SK-N-SH treated with all-trans-retinoic acid at 6 μM for 48 hours (cell line): Measurements from ENCODE around the gene YDJC.

Source experiments
- ATAC-seq: fragments of 200-7000 bp; cut with Tn5 transposase; 3 replicates; pipeline ENCODE4 v1.9.1; 2020; ENCODE audit warnings: mild to moderate bottlenecking, moderate library complexity
- ARNTL ChIP-seq: fragments of 450-650 bp; formaldehyde crosslinking; IDR thresholded peaks from 2 replicates; pipeline ENCODE4 v1.5.0; 2020; ENCODE audit warnings: low read depth, mild to moderate bottlenecking, moderate library complexity, borderline replicate concordance
- BACH2 ChIP-seq: fragments of 250-450 bp; sonication (Bioruptor Pico); IDR thresholded peaks from 2 replicates; pipeline ENCODE4 v1.9.0; 2021; ENCODE audit warnings: mild to moderate bottlenecking, borderline replicate concordance
- CSDC2 ChIP-seq: fragments of 250-450 bp; sonication (Bioruptor Pico); IDR thresholded peaks from 2 replicates; pipeline ENCODE4 v1.5.0; 2020; ENCODE audit warnings: mild to moderate bottlenecking, moderate library complexity
- CSRNP3 ChIP-seq: fragments of 250-450 bp; sonication (Bioruptor Pico); IDR thresholded peaks from 2 replicates; pipeline ENCODE4 v1.5.1; 2021; ENCODE audit warnings: mild to moderate bottlenecking, moderate library complexity
- ESRRG ChIP-seq: fragments of 250-450 bp; sonication (Bioruptor Pico); IDR thresholded peaks from 2 replicates; pipeline ENCODE4 v1.6.1; 2021; ENCODE audit warnings: mild to moderate bottlenecking
- ISL1 ChIP-seq: fragments of 250-450 bp; sonication (Bioruptor Pico); IDR thresholded peaks from 2 replicates; pipeline ENCODE4 v2.1.2; 2022; ENCODE audit warnings: mild to moderate bottlenecking, moderate library complexity
- OSR1 ChIP-seq: fragments of 250-450 bp; sonication (Bioruptor Pico); IDR thresholded peaks from 2 replicates; pipeline ENCODE4 v1.8.0; 2022; ENCODE audit warnings: moderate library complexity, mild to moderate bottlenecking, inconsistent platforms
- PPARA ChIP-seq: fragments of 250-450 bp; sonication (Bioruptor Pico); IDR thresholded peaks from 2 replicates; pipeline ENCODE4 v1.5.0; 2020; ENCODE audit warnings: mild to moderate bottlenecking, borderline replicate concordance
- RARB ChIP-seq: fragments of 250-450 bp; sonication (Bioruptor Pico); IDR thresholded peaks from 2 replicates; pipeline ENCODE4 v1.8.0; 2021; ENCODE audit warnings: mild to moderate bottlenecking, moderate library complexity
- SNAI2 ChIP-seq: fragments of 250-450 bp; sonication (Bioruptor Pico); IDR thresholded peaks from 2 replicates; pipeline ENCODE4 v1.5.0; 2020; ENCODE audit warnings: mild to moderate bottlenecking, moderate library complexity
- TCF4 ChIP-seq: fragments of 250-450 bp; sonication (Bioruptor Pico); IDR thresholded peaks from 2 replicates; pipeline ENCODE4 v1.8.0; 2021; ENCODE audit warnings: mild to moderate bottlenecking, moderate library complexity, borderline replicate concordance
- TOX ChIP-seq: fragments of 250-450 bp; sonication (Bioruptor Pico); IDR thresholded peaks from 2 replicates; pipeline ENCODE4 v1.8.0; 2021; ENCODE audit warnings: mild to moderate bottlenecking, moderate library complexity, borderline replicate concordance
- TSHZ2 ChIP-seq: fragments of 250-450 bp; sonication (Bioruptor Pico); IDR thresholded peaks from 2 replicates; pipeline ENCODE4 v1.5.0; 2020; ENCODE audit warnings: mild to moderate bottlenecking, moderate library complexity
- ZC3H10 ChIP-seq: fragments of 250-450 bp; sonication (Bioruptor Pico); IDR thresholded peaks from 2 replicates; pipeline ENCODE4 v1.5.1; 2021; ENCODE audit warnings: mild to moderate bottlenecking, moderate library complexity
- ZFP3 ChIP-seq: fragments of 250-450 bp; sonication (Bioruptor Pico); IDR thresholded peaks from 2 replicates; pipeline ENCODE4 v1.5.0; 2020; ENCODE audit warnings: mild to moderate bottlenecking, moderate library complexity
- ZNF565 ChIP-seq: fragments of 450-650 bp; formaldehyde crosslinking; conservative IDR thresholded peaks from 2 replicates; pipeline ENCODE4 v1.5.0; 2020; ENCODE audit warnings: low read depth, mild to moderate bottlenecking, moderate library complexity
- ZNF70 ChIP-seq: fragments of 450-650 bp; formaldehyde crosslinking; IDR thresholded peaks from 2 replicates; pipeline ENCODE4 v1.5.0; 2020; ENCODE audit warnings: mild to moderate bottlenecking, moderate library complexity
- ZNF8 ChIP-seq: fragments of 450-650 bp; formaldehyde crosslinking; IDR thresholded peaks from 2 replicates; pipeline ENCODE4 v1.5.0; 2020; ENCODE audit warnings: mild to moderate bottlenecking, moderate library complexity
- TF ChIP-seq, protein P1 (sequence below): fragments of 250-450 bp; sonication (Bioruptor Pico); IDR thresholded peaks from 2 replicates; pipeline ENCODE4 v1.8.0; 2021; ENCODE audit warnings: low read depth, mild to moderate bottlenecking, moderate library complexity, borderline replicate concordance
- TF ChIP-seq, protein P2 (sequence below): fragments of 250-450 bp; sonication (Bioruptor Pico); IDR thresholded peaks from 2 replicates; pipeline ENCODE4 v1.5.1; 2020; ENCODE audit warnings: low read depth, mild to moderate bottlenecking, moderate library complexity

The YDJC gene

GRCh38 chr22:21631025-21631424, 1.2 kb upstream of the YDJC start:
- ATAC-seq, result no peak
- no peak for TF ChIP-seq ESRRG (CRISPR knock-in tag)
- TF ChIP-seq ZNF8 (CRISPR knock-in tag), result no peak
- no peak for TF ChIP-seq TCF4
- TF ChIP-seq PPARA (CRISPR knock-in tag), result no peak
- TF ChIP-seq, protein P1, sequence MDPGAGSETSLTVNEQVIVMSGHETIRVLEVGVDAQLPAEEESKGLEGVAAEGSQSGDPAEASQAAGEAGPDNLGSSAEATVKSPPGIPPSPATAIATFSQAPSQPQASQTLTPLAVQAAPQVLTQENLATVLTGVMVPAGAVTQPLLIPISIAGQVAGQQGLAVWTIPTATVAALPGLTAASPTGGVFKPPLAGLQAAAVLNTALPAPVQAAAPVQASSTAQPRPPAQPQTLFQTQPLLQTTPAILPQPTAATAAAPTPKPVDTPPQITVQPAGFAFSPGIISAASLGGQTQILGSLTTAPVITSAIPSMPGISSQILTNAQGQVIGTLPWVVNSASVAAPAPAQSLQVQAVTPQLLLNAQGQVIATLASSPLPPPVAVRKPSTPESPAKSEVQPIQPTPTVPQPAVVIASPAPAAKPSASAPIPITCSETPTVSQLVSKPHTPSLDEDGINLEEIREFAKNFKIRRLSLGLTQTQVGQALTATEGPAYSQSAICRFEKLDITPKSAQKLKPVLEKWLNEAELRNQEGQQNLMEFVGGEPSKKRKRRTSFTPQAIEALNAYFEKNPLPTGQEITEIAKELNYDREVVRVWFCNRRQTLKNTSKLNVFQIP, result no peak
- TF ChIP-seq TOX (CRISPR knock-in tag), result no peak
- no peak for TF ChIP-seq CSRNP3 (CRISPR knock-in tag)
- TF ChIP-seq TSHZ2 (CRISPR knock-in tag), result no peak
- TF ChIP-seq BACH2 (CRISPR knock-in tag), result no peak
- TF ChIP-seq ZNF70 (CRISPR knock-in tag), result no peak
- no peak for TF ChIP-seq ZC3H10 (CRISPR knock-in tag)

GRCh38 chr22:21628386-21629254, 1.2 kb downstream of the YDJC start:
- peak; percentile 1 for ATAC-seq
- no peak for TF ChIP-seq PPARA (CRISPR knock-in tag)
- TF ChIP-seq ZNF8 (CRISPR knock-in tag), result no peak
- no peak for TF ChIP-seq ZC3H10 (CRISPR knock-in tag)
- no peak for TF ChIP-seq TSHZ2 (CRISPR knock-in tag)
- no peak for TF ChIP-seq RARB (CRISPR knock-in tag)
- TF ChIP-seq ZNF565 (CRISPR knock-in tag), result no peak
- TF ChIP-seq ISL1, result no peak
- no peak for TF ChIP-seq OSR1
- TF ChIP-seq ZFP3, result no peak
- TF ChIP-seq, protein P2, sequence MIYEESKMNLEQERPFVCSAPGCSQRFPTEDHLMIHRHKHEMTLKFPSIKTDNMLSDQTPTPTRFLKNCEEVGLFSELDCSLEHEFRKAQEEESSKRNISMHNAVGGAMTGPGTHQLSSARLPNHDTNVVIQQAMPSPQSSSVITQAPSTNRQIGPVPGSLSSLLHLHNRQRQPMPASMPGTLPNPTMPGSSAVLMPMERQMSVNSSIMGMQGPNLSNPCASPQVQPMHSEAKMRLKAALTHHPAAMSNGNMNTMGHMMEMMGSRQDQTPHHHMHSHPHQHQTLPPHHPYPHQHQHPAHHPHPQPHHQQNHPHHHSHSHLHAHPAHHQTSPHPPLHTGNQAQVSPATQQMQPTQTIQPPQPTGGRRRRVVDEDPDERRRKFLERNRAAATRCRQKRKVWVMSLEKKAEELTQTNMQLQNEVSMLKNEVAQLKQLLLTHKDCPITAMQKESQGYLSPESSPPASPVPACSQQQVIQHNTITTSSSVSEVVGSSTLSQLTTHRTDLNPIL, result no peak
- TF ChIP-seq CSDC2 (CRISPR knock-in tag), result 0 out of 2 replicates have a peak, but pooled peaks have one; percentile 60
- no peak for TF ChIP-seq CSRNP3 (CRISPR knock-in tag)
- no peak for TF ChIP-seq TOX (CRISPR knock-in tag)
- TF ChIP-seq ARNTL (CRISPR knock-in tag), result peak; percentile 31; the same call in 1 of the 2 replicates
- TF ChIP-seq ZNF70 (CRISPR knock-in tag), result no peak
- no peak for TF ChIP-seq SNAI2 (CRISPR knock-in tag)
- no peak for TF ChIP-seq BACH2 (CRISPR knock-in tag)
